ENCODE data around the gene SRSF4. TPM values are rescaled to one million over a fixed set of nuclear protein-coding genes. Genes with fewer than 3 reads are reported as not detected.

SRSF4 gene
- total RNA-seq, 1 experiment from 2014 or later, result 69.0 TPM

- ChIA-PET POLR2A (no interaction called here), RAD21 (ENCODE audit: low non-redundant PET in 1 of 2, low total read pairs in 2 of 2, uncharacterized antibody in 2 of 2, unreplicated experiment in 2 of 2) (interaction anchor here in 1 of 2 experiments (1.4 kb wide), 1 partner anchor 235 kb away, joined by 3 read pairs; no protein-coding TSS in a partner anchor)
Observed at GRCh38 chr1:29117381-29117780, 64.3 kb downstream of the SRSF4 start.

More at GRCh38 chr1:29117381-29117780, 64.3 kb downstream of the SRSF4 start:
- no peak overlapping the region for H3K27ac ChIP-seq (ENCODE audit: low read depth, low read length)
- H3K9ac ChIP-seq (ENCODE audit: low read length), result no peak overlapping the region
- H3K4me1 ChIP-seq (ENCODE audit: control insufficient read depth in 1 of 2, insufficient read depth in 2 of 2, low read length in 2 of 2), result peaks cover 0 to 4% of the 10 kb centered on the region in 2 experiments; a peak in 1 of 4 replicates
- intact Hi-C loops (cut with micrococcal nuclease), result no loop called here
- H3K9me3 ChIP-seq (ENCODE audit: control insufficient read depth in 1 of 2, insufficient read depth in 1 of 2, low read depth in 1 of 2, low read length in 2 of 2), result no peaks in the 10 kb centered on the region
- peaks cover 17% of the 10 kb centered on the region; the same call in 1 of the 2 replicates for H3K79me2 ChIP-seq (ENCODE audit: insufficient read depth, low read length)
- H3K36me3 ChIP-seq (ENCODE audit: control insufficient read depth in 1 of 2, insufficient read depth in 2 of 2, low read length in 2 of 2), result no peaks in the 10 kb centered on the region
- no peak overlapping the region for H3K4me3 ChIP-seq (replicated peaks in 1 of 2; ENCODE audit: low read depth in 1 of 2, low read length in 2 of 2)
- no peaks in the 10 kb centered on the region for H3K9me2 ChIP-seq (ENCODE audit: insufficient read depth)
- DNase-seq (ENCODE audit: low read depth, low spot score) (no peak), ATAC-seq (no peak)
- no peak overlapping the region for H2AFZ ChIP-seq (ENCODE audit: low read depth, low read length, poor library complexity, severe bottlenecking)
- TF ChIP-seq CTCF (IDR thresholded peaks at IDR 0.05 in 2 of 3, conservative IDR thresholded peaks at IDR 0.05 in 1 of 3; ENCODE audit: borderline replicate concordance in 1 of 3, insufficient read depth in 1 of 3, low read depth in 2 of 3, low read length in 2 of 3) (peak in 2 of 3 experiments; percentile 16 to 22; a peak in 2 of 6 replicates), SIN3A (IDR thresholded peaks at IDR 0.05; ENCODE audit: low read depth) (no peak), YY1 (IDR thresholded peaks at IDR 0.05; ENCODE audit: extremely low read depth, insufficient replicate concordance, low read depth, low read length) (no peak), RAD21 (IDR thresholded peaks at IDR 0.05; ENCODE audit: low read depth) (peak; percentile 39), REST (IDR thresholded peaks at IDR 0.05; ENCODE audit: low read depth) (no peak), ZBTB33 (IDR thresholded peaks at IDR 0.05; ENCODE audit: extremely low read depth, insufficient replicate concordance, low read length) (no peak), POLR2AphosphoS5 (IDR thresholded peaks at IDR 0.05; ENCODE audit: low read depth, low read length) (no peak)
- CTCF ChIA-PET, result interaction anchor here (0.6 to 2.2 kb wide), 3 partner anchors 10 to 235 kb away, joined by 3 to 7 read pairs (median 4); no protein-coding TSS in a partner anchor
- H3K4me2 ChIP-seq (ENCODE audit: low read length), result no peak overlapping the region
- no peaks in the 10 kb centered on the region for H4K20me1 ChIP-seq (ENCODE audit: insufficient read depth)
- H3K27me3 ChIP-seq (ENCODE audit: insufficient read depth, low read length), result no peaks in the 10 kb centered on the region
- no TSS peak for BruUV-seq (replicated peaks)

All from HCT116 (cell line).